Measurements from ENCODE around the gene COL4A6.

The COL4A6 gene

DNA sequence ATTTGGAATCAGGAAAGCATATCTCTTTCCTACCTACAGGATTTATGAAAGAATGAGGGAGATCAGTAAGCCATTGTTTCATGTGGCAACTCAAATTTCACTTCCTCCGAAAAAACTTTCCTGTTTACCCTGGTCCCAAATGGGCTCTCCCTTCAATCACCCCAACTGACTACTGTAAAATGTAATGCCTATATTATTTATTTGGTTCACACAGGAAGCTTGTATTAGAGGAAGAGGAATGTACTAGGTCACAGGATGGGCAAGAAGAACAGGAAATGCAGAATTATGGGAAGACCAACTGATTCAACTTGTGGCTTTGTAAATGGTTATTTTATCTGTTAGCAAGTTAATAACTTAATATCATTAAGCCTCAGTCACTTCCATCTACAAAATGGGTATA, 23.1 kb downstream of the COL4A6 start:
- ATAC-seq = no peak

DNA sequence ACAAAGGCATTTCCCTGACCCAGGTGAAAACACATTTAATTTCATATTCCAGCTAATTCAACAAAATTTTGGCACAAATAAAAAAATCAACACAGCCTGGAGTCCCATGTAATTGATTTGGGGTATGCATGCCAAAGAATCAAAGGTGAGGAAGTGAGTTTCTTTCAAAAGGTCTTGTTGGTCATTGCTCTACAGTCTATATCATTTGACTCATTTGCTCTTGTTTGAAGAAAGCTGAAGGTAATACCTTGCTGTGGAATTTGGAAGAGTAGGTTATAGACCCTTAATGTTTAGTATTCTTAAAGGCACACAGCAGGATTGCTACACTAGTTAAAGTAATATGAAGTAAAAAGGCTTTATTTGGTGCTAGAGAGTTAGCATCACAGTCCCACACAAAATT, 25.4 kb downstream of the COL4A6 start:
- no peak for ATAC-seq
- TF ChIP-seq TOX (CRISPR knock-in tag; IDR thresholded peaks at IDR 0.05; ENCODE audit: borderline replicate concordance) = no peak
- no peak for TF ChIP-seq CSDC2 (CRISPR knock-in tag; IDR thresholded peaks at IDR 0.05)
- TF ChIP-seq ARNTL (CRISPR knock-in tag; IDR thresholded peaks at IDR 0.05; ENCODE audit: borderline replicate concordance, low read depth) = no peak
- no peak for TF ChIP-seq ZNF565 (CRISPR knock-in tag; conservative IDR thresholded peaks at IDR 0.05; ENCODE audit: low read depth)
- no peak for TF ChIP-seq SNAI2 (CRISPR knock-in tag; IDR thresholded peaks at IDR 0.05)
- no peak for TF ChIP-seq PPARA (CRISPR knock-in tag; IDR thresholded peaks at IDR 0.05; ENCODE audit: borderline replicate concordance)
- TF ChIP-seq ZNF8 (CRISPR knock-in tag; IDR thresholded peaks at IDR 0.05) = no peak
- TF ChIP-seq TCF4 (CRISPR knock-in tag; IDR thresholded peaks at IDR 0.05; ENCODE audit: borderline replicate concordance) = no peak
- no peak for TF ChIP-seq GLIS3 (CRISPR knock-in tag; IDR thresholded peaks at IDR 0.05)
- no peak for TF ChIP-seq CREB5 (CRISPR knock-in tag; IDR thresholded peaks at IDR 0.05; ENCODE audit: low read depth)

More for the DNA sequence above, 23.1 kb downstream of the COL4A6 start:
- TF ChIP-seq CSDC2 (CRISPR knock-in tag; IDR thresholded peaks at IDR 0.05) (no peak), GLIS3 (CRISPR knock-in tag; IDR thresholded peaks at IDR 0.05) (no peak), ZFP30 (CRISPR knock-in tag; IDR thresholded peaks at IDR 0.05) (no peak), CSRNP3 (CRISPR knock-in tag; IDR thresholded peaks at IDR 0.05) (no peak), PATZ1 (CRISPR knock-in tag; IDR thresholded peaks at IDR 0.05; ENCODE audit: borderline replicate concordance) (no peak), TSHZ2 (CRISPR knock-in tag; IDR thresholded peaks at IDR 0.05) (no peak), ZNF70 (CRISPR knock-in tag; IDR thresholded peaks at IDR 0.05) (no peak), ISL1 (CRISPR knock-in tag; IDR thresholded peaks at IDR 0.05) (no peak), RARB (CRISPR knock-in tag; IDR thresholded peaks at IDR 0.05) (no peak), ARNTL (CRISPR knock-in tag; IDR thresholded peaks at IDR 0.05; ENCODE audit: borderline replicate concordance, low read depth) (no peak), ESRRG (CRISPR knock-in tag; IDR thresholded peaks at IDR 0.05) (no peak), TOX (CRISPR knock-in tag; IDR thresholded peaks at IDR 0.05; ENCODE audit: borderline replicate concordance) (no peak), OSR1 (CRISPR knock-in tag; IDR thresholded peaks at IDR 0.05) (no peak), ZNF565 (CRISPR knock-in tag; conservative IDR thresholded peaks at IDR 0.05; ENCODE audit: low read depth) (no peak)
- TF ChIP-seq, protein P1, sequence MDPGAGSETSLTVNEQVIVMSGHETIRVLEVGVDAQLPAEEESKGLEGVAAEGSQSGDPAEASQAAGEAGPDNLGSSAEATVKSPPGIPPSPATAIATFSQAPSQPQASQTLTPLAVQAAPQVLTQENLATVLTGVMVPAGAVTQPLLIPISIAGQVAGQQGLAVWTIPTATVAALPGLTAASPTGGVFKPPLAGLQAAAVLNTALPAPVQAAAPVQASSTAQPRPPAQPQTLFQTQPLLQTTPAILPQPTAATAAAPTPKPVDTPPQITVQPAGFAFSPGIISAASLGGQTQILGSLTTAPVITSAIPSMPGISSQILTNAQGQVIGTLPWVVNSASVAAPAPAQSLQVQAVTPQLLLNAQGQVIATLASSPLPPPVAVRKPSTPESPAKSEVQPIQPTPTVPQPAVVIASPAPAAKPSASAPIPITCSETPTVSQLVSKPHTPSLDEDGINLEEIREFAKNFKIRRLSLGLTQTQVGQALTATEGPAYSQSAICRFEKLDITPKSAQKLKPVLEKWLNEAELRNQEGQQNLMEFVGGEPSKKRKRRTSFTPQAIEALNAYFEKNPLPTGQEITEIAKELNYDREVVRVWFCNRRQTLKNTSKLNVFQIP (CRISPR knock-in tag; IDR thresholded peaks at IDR 0.05; ENCODE audit: borderline replicate concordance, low read depth) = no peak

DNA sequence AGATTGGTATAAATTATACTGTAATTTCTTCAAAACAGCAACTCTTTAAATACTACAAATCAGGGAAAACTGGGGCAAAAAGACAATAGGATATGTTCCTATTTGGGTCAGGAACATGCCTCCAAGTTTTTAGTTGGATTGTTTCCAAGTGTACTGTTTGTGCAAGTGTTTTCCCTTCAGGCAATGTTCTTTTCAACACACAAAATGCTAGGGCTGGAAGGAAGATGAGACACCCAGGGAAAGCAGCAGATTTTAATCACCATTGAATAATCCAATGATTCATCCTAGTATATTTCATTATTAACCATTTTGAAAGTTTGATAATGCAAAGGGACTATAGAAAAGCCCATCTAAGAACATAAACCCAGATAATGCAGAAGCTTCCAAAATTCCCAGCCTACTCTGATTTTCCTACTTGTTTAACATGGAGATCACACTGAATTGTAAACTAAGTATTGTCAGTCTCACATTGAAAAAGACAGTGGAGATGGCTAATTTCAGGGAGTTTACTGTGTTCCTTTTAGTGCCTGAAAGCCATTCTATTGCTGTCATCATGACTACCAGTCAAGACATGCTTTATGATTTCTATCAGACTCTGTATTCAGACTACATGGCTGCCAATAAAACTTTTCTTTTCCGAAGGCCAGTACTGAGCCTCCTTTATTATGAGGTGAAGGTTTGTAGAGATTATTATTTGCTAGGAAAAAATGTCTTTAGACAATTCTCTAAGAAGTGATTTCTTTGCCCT, 38.6 kb downstream of the COL4A6 start:
- TF ChIP-seq ARNTL (CRISPR knock-in tag; IDR thresholded peaks at IDR 0.05; ENCODE audit: borderline replicate concordance, low read depth) (no peak), TOX (CRISPR knock-in tag; IDR thresholded peaks at IDR 0.05; ENCODE audit: borderline replicate concordance) (no peak), CSDC2 (CRISPR knock-in tag; IDR thresholded peaks at IDR 0.05) (no peak), TSHZ2 (CRISPR knock-in tag; IDR thresholded peaks at IDR 0.05) (no peak), ZFP30 (CRISPR knock-in tag; IDR thresholded peaks at IDR 0.05) (no peak), CREB5 (CRISPR knock-in tag; IDR thresholded peaks at IDR 0.05; ENCODE audit: low read depth) (no peak), ZNF70 (CRISPR knock-in tag; IDR thresholded peaks at IDR 0.05) (no peak)
- ATAC-seq = no peak
